GM19372 (cell line): ENCODE measurements around the gene NRAP.

ENCODE experiments used
- ATAC-seq: cut with Tn5 transposase; IDR thresholded peaks from one replicate; pipeline ENCODE4 v1.9.1; 2021; ENCODE audit warnings: mild to moderate bottlenecking, low read depth, moderate library complexity; ENCODE audit not compliant: unreplicated experiment

NRAP gene

GRCh38 chr10:113613427-113613826, 50.4 kb downstream of the NRAP start:
- no peak for ATAC-seq

- ATAC-seq, result no peak
Observed at GRCh38 chr10:113612154-113612553, 51.7 kb downstream of the NRAP start.

GRCh38 chr10:113610631-113611601, 52.9 kb downstream of the NRAP start:
- no peak for ATAC-seq

DNA sequence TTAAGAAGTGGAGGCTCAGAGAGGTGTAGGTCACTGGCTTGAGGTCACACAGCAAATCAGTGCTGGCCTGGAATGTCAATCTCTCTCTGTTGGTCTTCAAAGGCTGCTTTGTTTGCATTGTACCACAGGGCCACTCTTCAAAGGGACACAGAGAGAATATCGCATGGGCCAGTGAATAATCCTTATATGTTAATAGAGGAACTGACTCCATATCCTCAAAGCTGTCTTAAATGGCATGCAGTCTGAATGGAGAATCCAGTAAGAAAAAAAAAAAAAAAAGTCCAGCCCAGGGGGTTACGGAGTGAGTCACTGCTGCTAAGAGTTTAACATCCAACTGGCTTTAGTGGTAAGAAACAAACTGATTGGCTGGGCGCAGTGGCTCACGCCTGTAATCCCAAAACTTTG, 54.1 kb downstream of the NRAP start:
- no peak for ATAC-seq

DNA sequence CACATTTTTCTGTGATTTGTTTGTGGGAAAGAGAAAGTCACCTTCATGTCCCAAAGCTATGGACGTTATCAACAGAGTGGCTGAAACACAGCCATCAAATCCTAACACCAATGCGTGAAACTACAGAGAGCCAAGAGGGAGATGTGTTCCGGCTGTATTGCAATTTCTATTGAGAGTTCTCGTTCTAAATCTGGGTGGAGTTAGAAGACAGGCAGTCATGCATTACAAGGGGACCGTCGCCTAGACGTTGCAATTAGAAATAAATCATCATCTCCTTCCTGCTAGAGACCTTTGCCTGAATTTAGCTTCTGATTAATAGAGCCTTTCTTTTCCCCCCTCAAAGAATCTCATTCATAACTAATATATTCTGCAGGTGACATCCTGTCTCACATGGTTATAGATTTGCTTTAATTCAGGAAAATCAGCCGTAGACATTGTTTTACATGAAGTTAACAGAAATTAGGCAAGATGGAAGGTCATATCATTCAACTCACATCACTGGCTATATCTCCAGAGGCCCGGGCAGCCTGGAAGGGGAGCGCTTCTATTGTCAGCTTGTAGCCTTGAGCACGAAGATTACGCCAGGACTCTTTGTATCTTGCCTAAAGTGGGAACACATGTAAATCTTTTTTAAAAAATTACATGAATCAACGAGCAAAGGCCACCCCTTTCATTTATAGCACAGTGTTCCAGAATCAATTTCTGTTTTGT, 58.4 kb downstream of the NRAP start:
- ATAC-seq, result no peak

DNA sequence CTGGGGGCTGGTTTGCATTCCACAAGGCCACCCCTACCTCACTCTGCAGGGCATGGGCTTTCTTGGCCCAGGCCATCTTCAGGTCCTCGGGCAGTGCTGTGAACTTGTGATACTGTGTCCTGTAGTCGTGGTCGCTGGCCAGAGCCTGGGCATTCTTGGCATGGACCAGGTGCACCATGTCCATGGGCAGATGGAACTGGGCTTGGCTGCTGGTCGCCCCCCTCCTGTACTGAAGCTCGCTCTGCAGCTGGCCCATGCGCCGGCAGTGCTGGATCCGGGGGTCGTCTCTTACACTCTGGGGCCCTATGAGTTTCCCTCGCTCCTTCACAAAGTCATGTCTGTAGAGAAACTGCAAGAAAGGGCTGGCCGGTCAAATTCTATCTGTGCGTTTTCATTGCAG, 59.3 kb downstream of the NRAP start:
- no peak for ATAC-seq

DNA sequence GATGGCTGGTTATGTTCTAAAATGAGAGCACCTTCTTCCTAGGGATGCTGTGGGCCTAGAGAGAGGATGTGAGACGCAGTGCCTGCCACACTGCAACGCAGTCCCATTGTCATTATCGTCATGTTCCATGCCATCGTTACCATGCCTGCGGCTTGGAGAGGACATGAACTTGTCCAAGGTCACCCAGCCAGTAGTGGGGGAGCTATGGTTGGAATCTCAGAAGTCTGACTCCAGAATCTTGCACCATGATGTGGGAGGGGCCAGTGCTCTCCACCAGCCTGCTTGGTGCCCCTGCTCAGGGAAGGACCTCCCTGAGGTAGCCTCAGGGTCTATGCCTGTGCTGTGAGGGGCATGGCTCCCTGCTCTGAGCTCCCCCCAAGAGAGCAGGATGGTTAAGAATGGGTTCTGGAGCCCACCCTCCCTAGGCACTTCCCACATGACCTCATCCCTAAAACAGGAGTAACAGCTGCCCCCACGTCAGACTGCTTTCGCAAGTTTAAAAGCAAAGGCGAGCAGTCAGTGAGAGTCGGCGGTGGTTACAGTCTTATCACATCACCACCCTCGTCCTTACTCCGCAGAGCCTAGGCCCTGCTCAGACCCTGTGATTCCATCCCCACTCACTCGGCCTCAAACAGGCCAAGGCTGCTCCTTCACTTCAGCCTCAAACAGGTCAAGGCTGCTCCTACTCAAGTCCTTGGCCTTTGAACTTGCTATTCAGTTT, 60.6 kb downstream of the NRAP start:
- no peak for ATAC-seq

DNA sequence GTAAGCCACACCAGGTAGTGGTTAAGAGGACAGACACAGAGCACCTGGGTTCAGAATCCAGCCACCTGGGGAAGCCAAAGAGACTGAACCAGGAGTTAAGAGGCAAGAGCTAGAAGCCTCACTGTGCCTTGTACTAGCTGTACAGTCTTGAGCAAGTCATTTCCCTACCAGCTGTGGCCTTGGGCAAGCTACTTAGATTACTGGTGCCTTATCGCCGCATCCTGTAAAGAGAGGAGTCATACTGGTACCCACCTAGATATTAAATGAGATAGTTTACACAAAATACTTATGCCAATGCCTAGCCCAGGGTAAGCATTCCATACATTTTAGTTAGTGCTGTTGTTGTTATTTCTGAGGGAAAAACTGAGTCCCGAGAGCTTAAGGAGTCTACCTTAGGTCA, 63.3 kb downstream of the NRAP start:
- ATAC-seq, result no peak

GRCh38 chr10:113594652-113595051, 69.2 kb downstream of the NRAP start:
- no peak for ATAC-seq

DNA sequence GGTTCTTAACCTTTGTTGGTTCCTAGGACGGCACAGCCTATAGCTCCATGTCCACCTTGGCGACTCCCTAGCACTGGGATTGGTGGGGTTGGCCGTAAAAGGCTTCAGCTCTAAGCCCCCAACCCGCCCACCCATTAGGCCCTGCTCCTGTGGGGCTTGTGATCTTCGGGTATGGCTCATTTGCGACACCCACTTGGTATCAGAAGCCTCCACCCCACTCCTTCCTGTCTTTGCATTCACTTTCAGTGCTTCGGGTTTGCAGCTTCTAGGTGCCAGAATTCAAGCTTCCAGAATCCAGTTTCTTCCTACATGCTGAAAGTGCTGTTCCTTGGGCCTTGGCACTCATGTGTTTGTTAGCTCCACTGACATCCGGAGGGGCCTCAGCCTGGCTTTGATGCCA, 71.5 kb downstream of the NRAP start:
- ATAC-seq, result no peak

GRCh38 chr10:113590581-113590980, 73.3 kb downstream of the NRAP start:
- no peak for ATAC-seq

DNA sequence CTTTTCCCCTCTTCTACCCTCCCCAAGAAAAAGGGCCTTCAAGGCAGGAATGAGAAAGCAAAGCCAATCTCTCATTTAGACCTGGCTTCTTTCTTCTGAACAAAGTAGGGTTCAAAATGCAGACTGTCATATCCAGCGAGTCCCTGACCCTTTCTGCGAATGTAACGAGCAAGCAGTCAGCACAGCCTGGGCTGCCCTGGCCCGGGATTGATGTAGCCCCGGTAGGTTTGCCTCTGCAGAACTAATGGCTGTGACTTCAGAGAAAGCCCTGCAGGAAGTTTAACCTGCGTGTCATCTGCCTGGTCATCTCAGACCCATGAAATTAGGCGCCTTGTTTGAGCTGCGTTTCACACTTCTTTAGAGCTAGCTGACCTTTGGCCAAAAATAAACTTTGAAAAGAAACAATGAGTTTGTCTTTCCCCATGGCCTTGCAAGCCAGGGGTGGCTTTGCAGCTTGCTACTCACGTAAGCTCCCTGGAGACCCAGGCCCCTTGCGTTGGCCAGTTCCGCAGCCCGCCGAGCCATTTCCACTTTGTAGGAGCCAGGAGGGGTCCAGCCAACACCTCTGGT, 74.6 kb downstream of the NRAP start:
- ATAC-seq, result no peak

DNA sequence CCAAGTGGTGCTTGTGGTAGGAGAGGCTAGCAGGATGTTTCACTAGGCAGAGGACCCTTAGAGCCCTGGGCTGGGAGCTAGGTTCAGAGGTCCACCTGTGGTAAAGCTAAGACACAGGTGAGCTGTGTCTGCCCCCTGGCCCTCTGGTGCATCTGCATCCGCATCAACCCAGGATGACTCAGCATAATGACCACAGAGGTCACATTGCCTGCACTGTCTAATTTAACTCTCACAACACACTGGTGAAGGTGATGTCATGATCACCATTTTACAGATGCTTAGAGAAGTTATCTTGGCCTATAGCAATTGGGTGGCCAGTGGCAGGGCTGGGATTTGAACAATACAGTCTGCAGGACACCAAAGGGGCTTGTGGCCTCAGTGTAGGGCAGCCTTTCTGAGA, 77.9 kb downstream of the NRAP start:
- ATAC-seq, result no peak

DNA sequence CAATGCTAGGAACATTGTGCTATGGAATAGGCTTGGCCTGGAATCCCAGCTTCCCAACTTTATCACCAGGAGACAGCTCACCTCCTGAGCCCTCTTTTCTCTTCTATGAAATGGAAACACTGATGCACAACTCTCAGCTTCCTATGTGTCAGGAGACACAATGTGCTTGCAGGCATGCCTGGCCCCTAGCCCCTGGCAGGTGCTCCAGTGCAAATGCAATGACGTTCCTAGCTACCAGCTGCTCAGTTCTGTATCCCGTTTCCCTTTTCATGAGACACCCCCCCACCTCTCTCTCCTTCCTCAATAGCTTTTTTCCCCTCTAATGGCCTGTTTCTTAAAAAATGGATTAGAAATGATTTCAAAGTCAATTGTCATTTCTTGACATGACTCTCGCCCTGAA, 80.3 kb downstream of the NRAP start:
- no peak for ATAC-seq

DNA sequence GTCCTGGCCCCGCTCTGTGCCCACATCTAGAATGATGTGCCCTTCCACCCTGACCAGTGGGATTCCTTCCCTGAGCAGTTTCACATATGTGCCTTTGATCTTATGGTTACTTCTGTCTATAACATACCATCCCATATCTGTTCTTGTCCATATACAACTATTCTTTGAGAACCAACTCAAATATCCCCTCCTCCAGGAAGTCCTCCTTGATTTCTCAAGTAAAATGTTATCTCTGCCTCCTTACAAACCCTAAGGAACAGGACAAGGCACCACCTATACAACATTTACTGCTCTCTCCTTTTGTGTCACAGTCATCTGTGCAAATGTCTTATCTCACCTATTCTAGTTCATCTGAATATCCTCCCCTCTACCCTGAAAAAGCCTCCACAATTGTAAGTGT, 82.7 kb downstream of the NRAP start:
- no peak for ATAC-seq

- no peak for ATAC-seq
Observed at GRCh38 chr10:113578773-113579172, 85.1 kb downstream of the NRAP start.

- ATAC-seq, result no peak
Observed at GRCh38 chr10:113576852-113577251, 87.0 kb downstream of the NRAP start.

GRCh38 chr10:113573368-113573767, 90.5 kb downstream of the NRAP start:
- ATAC-seq, result no peak

DNA sequence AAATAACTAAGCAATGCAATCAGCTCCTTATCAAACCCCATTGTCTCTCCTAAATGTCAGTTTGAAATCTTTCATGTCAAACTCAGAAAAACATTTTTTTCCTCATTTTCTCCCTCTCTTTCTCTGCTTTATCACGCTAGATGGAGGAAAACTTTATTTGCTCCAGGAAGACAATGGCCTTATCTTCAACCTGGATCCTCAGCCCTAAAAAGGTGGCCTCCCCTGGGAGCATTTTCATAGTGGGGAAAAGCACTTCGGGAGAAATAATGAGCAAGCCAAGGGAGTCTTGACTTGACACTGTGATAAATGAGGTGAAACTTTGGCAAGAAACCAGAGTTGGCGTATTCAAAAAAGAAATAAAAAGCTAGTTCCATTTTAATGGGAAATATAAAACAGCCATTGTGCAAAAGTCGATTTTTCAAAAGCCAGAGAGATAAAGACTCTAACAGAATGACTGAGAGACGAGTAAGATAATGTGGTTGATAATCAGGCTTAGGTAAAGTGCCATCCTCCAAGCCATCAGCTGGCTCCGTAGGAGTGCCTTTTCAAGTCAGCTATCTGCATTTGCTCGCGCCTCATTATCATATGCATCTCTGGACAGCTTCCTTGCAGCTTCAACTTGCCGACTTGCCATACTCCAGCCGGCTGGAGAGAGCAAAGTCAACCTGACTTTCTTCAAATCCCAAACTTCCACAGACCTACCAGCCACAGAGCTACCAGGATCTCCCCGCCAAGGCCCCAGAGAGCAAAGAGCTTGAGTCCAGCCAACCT, 91.1 kb downstream of the NRAP start:
- ATAC-seq, result no peak

- ATAC-seq, result no peak
Observed at GRCh38 chr10:113569576-113569975, 94.3 kb downstream of the NRAP start.
